ENCODE measurements around the gene RNF4. TPM values are rescaled to one million over a fixed set of nuclear protein-coding genes. Genes with fewer than 3 reads are reported as not detected.

RNF4 gene
- total and polyA plus RNA-seq, 3 donors from 2014 or later = 61.3 to 69.8 (median 68.3) TPM

DNA sequence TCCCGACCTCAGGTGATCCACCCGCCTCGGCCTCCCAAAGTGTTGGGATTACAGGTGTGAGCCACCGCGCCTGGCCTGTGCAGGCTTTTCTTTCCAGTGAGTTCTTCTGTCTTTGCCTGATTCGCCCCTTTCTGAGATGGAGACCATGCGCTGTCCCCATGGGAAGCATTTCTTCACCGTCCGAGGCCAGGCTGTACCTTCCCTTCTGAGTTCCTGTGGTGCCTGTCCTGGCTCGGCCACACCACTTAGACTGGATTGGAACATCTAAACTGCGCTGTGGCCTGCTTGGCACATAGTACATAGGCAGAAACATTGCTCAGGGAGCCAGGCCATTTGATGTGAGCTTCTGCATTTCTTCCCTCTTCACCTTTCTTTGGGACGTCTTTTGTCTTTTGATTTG is 91.3 kb downstream of the RNF4 start:
- TF ChIP-seq, protein P1, sequence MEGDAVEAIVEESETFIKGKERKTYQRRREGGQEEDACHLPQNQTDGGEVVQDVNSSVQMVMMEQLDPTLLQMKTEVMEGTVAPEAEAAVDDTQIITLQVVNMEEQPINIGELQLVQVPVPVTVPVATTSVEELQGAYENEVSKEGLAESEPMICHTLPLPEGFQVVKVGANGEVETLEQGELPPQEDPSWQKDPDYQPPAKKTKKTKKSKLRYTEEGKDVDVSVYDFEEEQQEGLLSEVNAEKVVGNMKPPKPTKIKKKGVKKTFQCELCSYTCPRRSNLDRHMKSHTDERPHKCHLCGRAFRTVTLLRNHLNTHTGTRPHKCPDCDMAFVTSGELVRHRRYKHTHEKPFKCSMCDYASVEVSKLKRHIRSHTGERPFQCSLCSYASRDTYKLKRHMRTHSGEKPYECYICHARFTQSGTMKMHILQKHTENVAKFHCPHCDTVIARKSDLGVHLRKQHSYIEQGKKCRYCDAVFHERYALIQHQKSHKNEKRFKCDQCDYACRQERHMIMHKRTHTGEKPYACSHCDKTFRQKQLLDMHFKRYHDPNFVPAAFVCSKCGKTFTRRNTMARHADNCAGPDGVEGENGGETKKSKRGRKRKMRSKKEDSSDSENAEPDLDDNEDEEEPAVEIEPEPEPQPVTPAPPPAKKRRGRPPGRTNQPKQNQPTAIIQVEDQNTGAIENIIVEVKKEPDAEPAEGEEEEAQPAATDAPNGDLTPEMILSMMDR (IDR thresholded peaks at IDR 0.05) = no peak
- TF ChIP-seq POLR2A (IDR thresholded peaks at IDR 0.05) = no peak
- 81% methylated on average over 12 of the region's 12 CpGs for WGBS, 2 donors
- Histone ChIP-seq H3K4me1 (no peaks in the 10 kb centered on the region), H3K27ac (no peak overlapping the region), H3K27me3 (no peaks in the 10 kb centered on the region), H3K9me3 (no peaks in the 10 kb centered on the region), H3K4me3 (no peak overlapping the region), H3K36me3 (ENCODE audit: low read depth, missing control alignments) (no peaks in the 10 kb centered on the region)
- intact Hi-C loops (cut with DNase I; ENCODE audit: low total_unique reads) = no loop called here
- DNase-seq = no peak

Other genes with a start within 250 kb of the RNF4 start
- 10 to 100 TPM; 40.1 to 44.0 TPM for gene HAUS3, start 227.0 kb upstream of the RNF4 start, total RNA-seq
- gene HAUS3, start 227.0 kb upstream of the RNF4 start, polyA plus RNA-seq (ENCODE audit: insufficient read depth, low read depth, low replicate concordance) = 13.8 TPM
- 10 to 100 TPM; 22.9 to 23.7 TPM for gene POLN, start 227.0 kb upstream of the RNF4 start, total RNA-seq
- 12.2 TPM for gene POLN, start 227.0 kb upstream of the RNF4 start, polyA plus RNA-seq (ENCODE audit: insufficient read depth, low read depth, low replicate concordance)
- 10 to 100 TPM; 73.8 to 76.4 TPM for gene MXD4, start 207.0 kb upstream of the RNF4 start, total RNA-seq
- gene MXD4, start 207.0 kb upstream of the RNF4 start, polyA plus RNA-seq (ENCODE audit: insufficient read depth, low read depth, low replicate concordance) = 51.6 TPM
- gene ZFYVE28, start 50.5 kb upstream of the RNF4 start, total RNA-seq = 10 to 100 TPM; 40.5 to 55.3 TPM
- 14.7 TPM for gene ZFYVE28, start 50.5 kb upstream of the RNF4 start, polyA plus RNA-seq (ENCODE audit: insufficient read depth, low read depth, low replicate concordance)
- gene CFAP99, start 50.2 kb upstream of the RNF4 start, total RNA-seq = 10 to 100 TPM; 30.5 to 41.2 TPM
- gene CFAP99, start 50.2 kb upstream of the RNF4 start, polyA plus RNA-seq (ENCODE audit: insufficient read depth, low read depth, low replicate concordance) = 40.1 TPM
- 10 to 100 TPM; 78.7 to 92.4 TPM for gene FAM193A, start 67.5 kb downstream of the RNF4 start, total RNA-seq
- 50.4 TPM for gene FAM193A, start 67.5 kb downstream of the RNF4 start, polyA plus RNA-seq (ENCODE audit: insufficient read depth, low read depth, low replicate concordance)